HG03521 (cell line): ENCODE measurements around the gene MXD4.
A peak's percentile ranks its signal among the peaks of the same experiment; 100 is the strongest.

ENCODE experiments used
- ATAC-seq: cut with Tn5 transposase; IDR thresholded peaks from one replicate; pipeline ENCODE4 v1.9.1; 2021; ENCODE audit warnings: mild to moderate bottlenecking, moderate library complexity; ENCODE audit not compliant: unreplicated experiment

The MXD4 gene

DNA sequence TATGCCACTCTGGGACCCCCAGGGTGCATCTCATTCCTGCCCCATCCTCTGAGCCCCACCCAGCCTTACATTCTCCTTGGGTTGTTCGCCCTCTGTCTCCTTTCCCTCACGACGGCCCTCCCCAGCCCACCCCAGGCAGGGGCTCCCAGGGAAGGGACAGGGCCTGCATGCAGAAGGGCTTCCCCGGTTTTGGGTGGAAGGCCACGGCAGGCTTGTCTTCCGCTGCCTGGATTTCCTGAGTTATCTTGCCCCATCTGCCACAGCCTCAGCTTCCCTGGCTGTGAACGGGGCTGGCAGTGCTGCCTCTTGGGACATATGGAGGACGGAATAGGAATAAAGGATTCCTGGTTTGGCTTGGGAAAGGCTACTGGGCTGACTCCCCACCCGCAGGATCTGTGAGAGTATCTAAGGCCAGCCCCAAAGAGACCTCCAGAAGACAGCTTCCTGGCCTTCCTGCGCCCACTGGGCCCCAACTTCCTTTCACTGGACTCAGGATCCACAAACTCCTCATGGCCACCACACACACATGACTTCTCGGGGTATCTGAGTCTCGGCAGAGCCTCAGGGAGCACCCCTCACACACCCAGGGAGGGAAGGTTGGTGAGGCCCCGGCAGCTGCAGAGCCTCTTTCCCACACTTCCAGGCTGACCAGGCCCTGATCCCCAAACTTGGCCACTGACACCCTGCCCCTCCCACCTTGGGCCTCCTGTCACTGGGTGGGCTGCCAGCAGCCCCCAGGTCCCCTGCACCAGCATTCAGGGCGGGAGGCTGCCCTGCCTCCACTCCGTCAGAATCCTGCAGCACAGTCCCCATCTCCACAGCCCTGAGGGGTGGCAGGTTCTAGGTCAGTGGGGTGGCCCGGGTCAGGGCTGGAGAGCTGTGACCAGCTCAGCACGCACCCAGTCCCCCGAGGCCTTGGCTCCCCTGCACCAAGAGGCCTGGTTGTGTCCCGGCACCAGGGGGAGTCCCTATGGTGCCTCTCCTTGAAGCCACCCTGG is 3.5 kb upstream of the MXD4 start:
- ATAC-seq, result no peak

DNA sequence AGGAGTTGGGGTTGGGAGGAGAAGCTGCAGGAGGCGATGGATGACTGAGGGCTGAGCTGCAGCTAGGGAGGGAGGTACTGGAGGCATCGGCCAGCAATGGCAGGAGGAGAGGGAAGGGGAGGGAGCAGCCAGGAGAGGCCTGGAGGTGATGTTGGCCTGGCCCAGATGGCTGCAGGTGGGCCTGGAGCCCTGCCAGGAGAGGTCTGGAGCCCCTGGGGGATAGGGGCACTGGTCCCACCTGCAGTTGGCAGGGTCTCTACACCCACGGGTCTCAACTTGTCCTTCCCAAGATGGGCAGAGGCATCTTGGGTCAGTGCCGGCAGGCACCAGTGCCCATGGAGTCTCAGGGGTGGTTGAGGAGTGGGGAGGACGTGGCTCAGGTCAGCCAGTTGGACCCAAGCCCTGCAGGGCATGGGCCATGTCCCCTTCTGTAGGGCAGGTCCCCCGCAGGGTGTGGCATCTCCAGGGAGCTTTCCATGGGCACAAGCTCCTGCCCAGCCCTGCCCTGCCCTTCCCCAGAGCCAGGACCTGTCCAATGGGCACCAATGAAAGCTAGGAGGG is 2.7 kb upstream of the MXD4 start:
- no peak for ATAC-seq

DNA sequence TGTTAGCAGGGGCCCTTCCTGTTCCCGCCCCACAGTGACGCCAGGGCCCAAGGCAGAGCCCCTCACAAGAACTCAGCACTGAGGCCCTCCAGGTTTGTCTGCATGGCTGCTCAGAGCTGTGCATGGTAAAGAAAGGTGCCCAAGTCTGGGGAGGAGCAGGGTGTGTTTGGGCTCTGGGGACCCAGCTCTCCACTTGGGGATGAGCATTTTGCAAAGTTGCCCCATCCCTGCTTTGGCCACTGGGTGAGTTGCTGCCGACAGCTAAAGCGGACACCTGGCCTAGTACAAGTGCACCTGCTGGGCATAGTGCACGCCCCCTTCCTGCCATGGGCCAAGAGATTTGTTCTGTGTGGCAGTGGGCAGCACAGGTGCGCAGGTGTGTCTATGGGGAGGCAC is 2.0 kb upstream of the MXD4 start:
- ATAC-seq, result no peak

DNA sequence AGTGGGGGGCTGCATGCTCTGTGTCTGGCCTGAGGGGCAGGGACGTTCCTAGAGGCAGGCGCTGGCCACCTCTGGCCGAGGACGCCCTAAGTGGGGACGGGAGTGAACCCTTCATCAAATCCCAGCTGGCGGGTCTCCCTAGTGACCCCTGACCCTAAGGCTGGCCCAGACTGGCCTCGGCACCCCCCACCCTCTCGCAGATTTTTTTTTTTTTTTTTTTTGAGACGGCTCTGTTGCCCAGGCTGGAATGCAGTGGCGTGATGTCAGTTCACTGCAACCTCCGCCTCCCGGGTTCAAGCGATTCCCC is 988 bp upstream of the MXD4 start:
- ATAC-seq, result no peak

- ATAC-seq, result peak; percentile 88
These were observed 435 bp upstream of the MXD4 start for GRCh38 chr4:2262145-2262943.

- peak; percentile 16 for ATAC-seq
These were observed 628 bp downstream of the MXD4 start for GRCh38 chr4:2261110-2261852.

GRCh38 chr4:2260344-2261109 is 1.4 kb downstream of the MXD4 start:
- no peak for ATAC-seq

- no peak for ATAC-seq
These were observed 2.2 kb downstream of the MXD4 start for GRCh38 chr4:2259541-2260343.

DNA sequence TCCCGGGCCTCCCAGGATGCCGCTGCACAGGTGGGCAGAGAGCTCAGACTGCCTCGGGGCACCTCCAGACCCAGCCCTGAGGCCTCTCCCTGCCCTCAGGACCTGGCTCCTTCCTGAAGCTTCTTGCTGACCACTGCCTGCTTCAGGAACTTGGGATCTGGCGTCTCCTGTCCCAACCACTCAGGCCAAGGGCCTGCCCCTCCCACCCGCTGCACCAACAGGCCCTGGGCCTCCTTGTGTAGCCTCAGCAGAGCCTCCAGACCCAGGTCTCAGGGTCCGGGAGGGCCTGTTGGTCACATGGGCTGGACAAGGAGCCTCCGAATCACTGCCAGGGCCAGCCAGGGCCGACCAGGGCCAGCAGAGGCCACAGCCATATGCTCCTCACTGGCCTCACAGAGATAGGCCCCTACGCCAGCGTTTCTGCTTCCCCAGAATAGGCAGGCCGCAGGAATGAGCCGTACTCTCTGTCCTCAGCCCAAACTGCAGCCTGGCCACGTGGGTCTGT is 2.8 kb downstream of the MXD4 start:
- ATAC-seq, result no peak

DNA sequence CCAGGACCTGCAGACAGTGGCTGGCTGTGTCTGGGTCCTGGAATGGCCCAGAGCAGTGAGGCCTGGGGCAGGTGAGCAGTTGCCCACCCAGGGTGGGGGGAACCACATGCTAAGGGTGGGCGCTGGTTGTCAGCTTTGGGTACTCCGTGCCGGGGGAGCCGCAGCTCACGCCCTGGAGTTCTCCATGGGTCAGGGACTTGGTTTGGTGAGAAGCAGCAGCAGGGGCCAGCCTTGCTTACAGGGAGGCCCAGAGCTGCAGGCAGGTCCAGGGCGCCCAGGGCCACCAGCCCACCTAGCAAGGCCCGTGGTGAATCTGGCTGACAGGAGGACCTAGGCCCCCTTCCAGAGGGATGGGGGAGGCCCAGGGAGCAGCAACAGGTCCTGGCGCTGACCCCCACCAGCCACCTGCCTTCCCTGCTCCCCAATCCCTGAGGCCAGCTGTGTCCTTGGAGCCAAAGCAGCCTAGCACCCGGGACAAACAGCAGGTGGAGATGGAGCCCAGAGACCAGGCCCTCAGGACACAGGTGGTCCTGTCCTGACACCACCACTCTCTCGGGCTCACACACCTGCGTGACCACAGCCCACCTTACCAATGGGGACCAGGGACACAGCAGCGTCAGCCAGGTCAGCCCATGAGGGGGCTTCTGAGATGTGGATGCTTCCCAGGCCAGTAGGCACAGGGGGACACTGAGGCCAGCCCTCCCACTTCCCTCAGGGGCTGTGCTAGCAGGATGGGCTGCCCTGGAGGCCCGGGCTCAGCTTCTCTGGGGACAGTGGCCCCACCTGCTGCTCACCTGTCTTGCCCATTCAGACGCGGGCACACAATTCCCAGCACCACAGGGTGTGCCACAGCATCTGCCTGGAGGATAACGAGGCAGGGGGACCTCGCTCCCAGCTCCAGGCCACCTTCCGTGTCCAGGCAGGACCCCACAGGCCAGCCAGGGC is 3.5 kb downstream of the MXD4 start:
- no peak for ATAC-seq

DNA sequence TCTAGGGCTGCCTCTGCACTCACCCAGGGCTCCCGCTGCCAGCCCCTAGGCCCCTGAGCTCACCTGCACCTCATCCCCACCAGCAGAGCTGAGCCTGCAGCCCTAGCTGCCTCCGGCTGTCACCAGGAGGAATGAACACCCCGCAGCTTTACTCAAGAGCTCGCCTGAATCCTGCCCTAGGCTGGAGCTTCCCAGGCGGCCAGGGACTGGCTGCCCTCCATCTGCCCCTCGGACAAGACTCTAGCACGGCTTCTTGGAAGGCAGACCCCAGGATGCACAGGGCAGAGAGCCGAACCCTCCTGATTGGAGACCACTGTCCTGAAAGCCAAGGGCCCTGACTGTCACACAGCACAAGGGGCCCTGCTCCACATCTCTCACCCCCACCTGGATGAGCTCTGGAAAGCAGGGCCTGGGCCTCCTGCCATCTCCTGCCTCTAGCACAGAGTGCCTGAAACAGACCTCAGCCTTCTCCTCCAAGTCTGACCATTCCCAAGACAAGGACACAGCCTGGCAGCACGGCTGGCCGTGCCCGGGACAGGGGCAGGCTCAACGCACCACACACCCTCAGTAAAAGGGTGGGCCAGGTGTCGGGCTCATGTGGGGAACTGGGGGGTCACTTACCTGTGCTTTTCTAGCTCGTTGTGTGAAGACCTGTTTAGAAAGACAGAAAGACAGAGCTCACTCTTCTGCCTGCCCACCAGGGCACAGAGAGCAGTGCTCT is 4.4 kb downstream of the MXD4 start:
- no peak for ATAC-seq

DNA sequence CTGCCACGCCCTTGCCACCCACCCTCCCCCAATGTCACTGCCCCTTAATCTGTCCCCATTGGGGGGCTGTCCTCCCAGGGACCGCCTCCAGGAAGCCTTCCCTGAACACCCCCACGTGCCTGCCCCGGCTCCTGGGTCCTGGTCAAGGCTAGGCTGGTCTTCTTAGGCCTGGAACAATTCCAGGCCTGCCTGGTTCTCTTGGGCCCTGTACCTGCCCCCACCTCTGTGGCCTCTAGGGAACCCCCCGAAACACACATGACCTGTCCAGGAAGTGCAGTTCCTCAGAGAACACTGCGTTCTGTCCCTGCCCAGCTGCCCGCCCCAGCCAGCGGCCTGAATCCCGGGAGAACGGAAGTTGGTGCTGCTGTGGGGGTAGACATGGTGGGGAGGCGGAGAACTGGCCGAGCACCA is 5.1 kb downstream of the MXD4 start:
- ATAC-seq, result no peak

GRCh38 chr4:2256156-2256731 is 5.7 kb downstream of the MXD4 start:
- no peak for ATAC-seq

DNA sequence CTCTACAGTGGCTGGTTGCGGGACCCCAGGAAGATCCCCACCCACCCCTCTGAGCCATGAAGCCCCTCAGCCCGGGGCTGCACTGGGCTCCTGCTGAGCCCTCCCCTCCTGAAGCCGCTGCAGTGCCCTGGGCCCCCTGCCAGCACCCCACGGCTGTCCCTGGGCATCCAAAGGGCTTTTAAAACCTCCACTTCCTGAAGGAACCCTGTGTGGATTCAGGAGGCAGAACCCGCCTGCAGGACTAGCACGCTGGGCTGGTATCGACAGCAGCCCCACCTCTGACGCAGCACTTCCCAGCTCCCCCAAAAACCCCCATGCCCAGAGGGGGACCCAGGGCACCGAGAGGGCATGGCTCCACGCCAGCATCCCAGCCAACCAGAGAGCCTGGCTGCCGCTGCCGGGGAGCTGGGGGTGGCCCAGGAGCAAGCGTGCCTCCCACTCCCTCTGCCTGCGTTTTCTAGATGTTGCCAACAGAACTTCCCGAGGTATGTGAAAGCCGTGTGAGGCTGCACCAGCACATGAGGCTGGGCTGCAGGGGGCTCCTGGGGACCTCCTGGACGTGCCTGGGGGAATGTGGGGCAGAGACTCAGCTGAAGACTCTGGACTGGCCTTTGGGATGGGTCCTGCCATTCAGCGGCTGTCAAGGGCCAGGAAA is 6.3 kb downstream of the MXD4 start:
- ATAC-seq, result no peak

DNA sequence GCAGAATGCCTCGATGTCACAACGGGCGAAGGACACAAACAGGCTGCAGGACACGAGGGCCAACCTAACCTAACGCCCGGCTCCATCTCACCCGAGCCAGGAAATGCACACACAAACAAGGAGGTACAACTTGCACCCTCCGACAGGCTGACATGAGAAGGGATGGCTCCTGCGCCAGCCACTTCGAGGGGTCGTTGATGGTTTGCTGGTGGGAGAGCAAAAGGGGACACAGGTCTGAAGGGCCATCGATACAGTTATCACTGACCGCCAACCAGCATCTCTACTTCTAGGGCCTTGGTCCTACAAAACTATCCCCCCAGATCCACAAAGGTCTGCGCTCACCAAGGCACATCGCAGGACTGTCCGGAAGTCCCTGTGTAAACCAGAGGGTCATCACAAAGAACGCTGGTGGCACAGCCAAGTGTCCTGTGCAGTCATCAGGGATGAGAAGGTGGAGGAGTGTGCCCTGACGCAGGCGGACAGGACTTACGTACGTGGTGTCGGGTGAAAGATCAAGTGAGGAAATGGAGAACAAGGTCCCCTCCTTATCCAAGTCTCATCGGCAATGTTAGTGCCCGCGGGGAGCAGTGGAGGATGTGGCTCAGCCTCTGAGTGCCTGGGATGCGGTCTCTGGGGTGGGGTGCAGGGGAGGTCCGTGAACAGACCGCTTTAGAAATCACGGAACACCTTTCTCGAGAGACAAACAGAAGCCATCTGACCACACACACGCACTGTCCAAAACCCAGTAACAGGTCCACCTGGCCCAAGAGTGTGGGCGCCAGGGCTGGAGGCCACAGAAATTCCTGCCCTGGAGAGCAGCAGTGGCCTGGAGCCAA is 7.0 kb downstream of the MXD4 start:
- no peak for ATAC-seq
